Astrocyte of the hippocampus (primary cell): ENCODE results near the gene GRIK1.
A peak's percentile ranks its signal among the peaks of the same experiment; 100 is the strongest.

Experiments used
- DNase-seq: peaks from one replicate; pipeline ENCODE4 v3.0.0; 2011; ENCODE audit warnings: low read depth, low spot score

Gene GRIK1

DNA sequence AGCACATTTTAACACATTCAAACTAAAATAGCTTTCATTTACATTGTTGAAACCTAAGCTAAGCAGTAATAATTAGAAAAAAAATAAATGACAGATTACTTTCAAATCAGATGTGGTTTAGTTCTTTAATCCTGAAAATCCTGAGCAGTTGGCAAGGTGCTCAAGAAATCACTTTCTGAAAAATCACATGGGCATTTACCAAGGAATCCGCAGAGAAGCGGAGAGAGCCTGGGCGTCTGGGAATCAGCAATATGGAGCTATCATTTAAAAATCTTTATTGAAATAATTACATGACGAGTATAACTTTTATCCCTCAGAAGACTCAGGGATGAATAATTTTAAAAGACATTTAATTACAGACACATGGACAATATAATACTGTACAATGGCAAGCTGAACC is 30.2 kb downstream of the GRIK1 start:
- no peak for DNase-seq

DNA sequence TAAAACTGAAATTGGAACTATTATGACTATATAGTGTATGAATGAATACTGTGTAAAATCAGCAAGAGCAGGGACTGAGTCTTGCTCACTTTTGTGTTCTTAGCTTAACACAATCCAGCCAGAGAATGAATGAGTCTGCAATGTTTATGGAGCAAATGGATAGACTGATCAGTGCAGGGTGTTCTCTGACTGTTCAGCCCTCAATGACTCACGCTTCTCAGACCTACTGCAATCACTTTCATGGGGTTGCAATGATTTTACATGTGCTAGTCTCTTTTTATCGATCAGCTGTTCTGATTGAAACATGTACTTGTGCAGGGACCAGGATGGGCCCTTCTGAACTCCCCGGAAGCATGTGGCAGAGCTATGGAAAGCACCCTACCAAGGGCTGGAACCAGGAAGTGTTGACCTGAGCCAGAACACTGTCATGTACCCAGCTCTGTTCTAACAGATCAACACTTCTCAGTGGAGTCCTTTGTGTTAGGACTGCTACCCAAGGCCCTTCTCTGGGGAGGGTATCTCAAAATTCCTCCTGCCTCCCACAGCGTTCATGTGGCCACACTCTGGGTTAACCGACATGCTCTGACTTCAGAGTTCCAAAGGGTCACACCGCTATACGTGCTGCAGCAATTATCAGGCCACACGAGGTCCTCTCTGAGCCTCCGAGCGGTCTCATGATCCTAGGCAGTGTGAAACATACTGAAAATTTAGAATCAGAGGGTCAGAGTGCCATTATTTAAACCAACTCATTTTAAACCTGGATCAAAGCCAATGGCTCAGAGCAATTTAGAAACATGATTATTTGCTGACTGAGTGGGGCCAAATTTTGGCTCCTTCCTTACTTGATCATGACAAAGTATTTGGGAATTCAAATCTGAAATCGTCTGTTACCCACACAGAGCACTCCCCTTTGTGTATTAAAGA is 35.2 kb downstream of the GRIK1 start:
- DNase-seq, result peak; percentile 12

DNA sequence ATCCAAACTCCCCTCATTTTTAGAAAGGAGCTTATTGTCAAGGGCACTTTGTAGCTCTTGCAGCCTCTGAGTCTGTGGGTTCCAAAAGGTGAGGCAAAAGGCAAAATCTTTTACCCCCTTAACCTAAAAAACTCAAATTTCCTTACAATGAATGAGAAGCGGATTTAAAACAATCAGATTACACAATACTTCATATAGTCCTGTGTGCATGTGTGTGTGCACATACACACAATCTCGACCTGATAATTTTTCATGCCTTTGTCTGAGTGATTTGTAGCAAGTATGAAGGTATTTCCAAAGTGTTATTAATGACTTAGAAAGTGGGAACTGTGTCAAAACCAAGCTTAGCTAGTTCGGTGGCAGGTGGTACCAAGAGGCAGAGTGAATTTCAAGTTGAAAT is 42.9 kb downstream of the GRIK1 start:
- no peak for DNase-seq

DNA sequence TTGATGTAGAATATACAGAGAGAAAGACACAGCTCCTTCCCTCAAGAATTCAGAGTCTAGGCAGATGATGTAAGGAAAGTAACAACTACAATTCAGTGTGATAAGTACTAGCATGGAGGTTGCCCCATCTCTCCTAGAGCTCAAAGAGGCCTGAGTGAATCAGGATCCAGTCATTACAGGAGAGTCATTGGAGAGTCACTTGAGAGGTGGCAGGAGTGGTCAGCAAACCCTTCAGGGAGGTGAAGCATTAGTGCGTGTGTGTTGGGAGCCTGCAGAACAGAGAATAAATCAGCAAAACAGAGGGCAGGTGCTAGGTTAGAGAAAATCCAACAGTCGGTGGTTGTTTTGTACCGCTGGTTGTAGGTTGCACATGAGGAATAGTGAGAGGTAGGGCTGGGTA is 46.1 kb downstream of the GRIK1 start:
- no peak for DNase-seq

DNA sequence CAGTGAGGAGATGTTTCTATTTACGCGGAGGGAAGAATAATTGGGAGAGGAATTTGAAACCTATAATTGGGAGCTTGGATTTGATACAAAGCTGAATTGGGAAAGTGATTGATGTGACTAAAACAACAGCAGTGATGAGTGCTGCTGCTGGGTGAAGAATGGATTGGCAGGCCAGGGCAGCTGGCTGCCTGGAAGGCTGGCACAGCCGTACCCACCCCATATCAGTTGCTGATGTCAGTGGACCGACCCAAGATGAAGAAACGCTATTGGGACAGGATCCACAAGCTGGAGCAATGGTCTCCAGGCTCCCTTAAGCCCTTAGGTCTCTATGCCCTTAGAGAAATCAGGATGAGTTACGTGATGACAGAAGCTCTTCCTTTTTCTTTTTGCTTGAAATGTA is 47.4 kb downstream of the GRIK1 start:
- DNase-seq, result no peak

DNA sequence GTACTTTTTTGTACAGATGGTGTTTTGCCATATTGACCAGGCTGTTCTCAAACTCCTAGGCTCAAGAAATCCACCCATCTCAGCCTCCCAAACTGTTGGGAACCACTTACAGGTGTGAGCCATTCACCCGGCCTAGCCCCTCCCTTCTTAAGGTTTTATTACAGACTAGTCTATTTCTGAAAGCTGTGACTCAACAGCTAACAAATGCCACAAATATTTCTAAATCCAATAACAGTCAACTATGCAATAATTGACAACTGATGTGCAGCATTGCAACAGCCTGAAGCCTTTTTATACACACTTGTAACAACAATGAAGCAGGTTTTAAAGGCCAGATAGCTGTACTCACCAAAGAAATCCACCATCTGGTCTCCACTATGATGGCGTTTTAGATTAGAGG is 51.4 kb downstream of the GRIK1 start:
- DNase-seq, result peak; percentile 2

DNA sequence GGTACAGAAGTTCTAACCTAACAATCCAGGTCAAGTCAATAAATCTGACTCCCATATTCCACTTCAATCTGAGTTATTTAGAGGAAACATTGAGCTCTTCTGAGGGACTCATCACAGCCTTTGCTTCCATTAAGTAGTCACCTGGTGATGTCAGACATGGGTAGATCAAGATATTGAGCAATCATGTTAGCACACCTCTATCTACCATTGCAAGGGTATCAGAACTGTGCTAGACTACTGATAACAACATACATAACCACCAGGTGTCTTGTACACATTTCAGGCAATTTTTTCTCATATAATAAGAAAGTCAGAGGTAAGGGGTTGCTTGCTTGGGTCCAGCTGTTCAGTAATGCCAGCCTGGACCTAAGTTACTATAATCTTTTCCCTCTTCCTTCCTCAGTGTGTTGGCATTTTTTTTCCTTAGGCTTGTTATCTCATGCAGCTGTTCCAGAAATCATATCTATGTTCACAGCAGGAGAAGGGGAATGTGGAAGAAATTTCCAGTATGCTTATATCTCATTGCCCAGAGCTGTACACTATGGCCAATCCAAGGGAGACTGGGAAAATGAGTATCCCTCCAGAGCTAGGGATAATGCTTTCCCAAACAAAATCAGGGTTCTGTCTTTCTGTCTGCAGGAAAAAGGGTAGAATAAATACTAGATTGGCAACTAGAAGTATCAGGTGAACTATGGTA is 52.3 kb downstream of the GRIK1 start:
- DNase-seq, result no peak

DNA sequence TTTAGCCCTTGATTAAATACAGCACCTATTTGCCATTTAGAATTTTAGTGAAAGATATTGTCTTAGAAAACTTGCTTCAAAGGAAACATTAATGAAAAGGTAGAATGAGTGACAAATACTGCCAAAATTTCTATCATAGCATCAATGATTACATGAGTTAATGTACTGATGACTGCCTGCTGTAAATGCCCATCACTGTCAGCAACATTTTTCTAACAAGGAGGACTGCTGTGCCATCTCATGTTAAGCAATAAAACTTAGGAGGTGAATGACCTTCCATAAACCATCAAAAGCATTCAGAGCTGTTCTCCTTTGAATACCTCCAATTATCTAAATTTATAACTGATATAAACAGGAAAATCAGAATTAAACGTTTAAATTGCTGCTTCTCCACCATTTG is 54.3 kb downstream of the GRIK1 start:
- DNase-seq, result no peak

DNA sequence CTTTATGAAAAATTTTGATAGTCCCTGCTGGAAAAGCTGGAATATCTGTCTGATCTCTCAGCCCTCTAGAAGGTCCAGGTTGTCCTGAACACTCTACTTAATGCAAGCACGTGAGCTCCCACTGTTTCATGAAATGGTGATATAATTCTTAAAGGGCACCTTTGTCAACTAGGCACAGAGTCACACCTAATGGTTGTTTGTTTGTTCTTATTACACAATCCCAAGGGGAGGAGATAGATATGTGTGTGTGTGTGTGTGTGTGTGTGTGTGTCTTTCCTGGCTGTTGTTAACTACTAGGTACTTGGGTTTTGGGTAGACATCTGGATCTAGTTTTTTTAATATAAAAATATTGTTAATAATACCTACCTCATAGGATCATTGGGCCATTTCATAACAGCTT is 63.9 kb downstream of the GRIK1 start:
- no peak for DNase-seq

DNA sequence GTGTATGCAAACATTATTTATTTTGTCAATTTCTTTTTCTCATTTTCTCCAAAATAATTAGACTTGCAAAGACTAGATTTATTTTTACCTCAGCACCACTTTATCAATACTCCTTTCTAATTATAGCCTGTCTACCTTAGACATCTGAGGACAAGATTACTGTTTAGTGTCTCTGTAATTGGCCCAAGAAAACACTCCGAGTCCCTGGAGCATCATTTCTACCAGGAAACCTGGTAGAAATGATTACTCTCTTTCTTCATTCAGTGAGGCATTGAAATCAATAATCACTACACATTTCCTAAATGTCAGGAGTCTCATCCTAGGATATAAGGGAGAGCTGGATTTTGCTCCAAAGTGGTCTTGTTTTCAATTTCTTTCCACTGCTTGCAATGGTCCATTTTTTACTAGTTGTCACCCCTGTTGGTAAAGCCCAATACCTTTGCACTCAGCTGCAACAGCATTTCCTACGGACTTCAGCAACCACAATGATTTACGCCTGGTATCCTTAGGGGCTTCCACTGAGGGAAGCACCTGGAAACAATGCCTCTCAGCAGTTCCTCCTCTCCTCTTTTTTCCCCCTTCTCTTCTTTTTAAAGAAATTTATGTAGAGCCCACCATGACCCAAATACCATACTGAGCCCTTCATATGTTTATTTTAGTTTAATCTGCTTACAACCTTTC is 64.6 kb downstream of the GRIK1 start:
- no peak for DNase-seq

DNA sequence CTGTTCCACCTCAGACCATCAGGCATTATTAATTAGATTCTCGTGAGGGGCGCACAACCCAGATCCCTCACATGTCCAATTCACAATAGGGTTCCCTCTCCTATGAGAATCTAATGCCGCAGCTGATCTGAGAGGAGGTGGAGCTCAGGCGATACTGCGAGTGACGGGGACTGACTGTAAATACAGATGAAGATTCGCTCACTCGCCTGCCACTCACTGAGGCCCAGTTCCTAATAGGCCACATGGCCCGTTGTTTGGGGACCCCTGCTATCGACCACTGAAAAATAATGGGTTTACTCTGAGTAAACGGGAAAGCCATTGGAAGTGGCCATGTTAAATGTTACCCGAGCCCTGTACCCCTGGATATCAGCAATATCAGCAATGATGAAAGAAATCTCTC is 65.9 kb downstream of the GRIK1 start:
- DNase-seq, result no peak

DNA sequence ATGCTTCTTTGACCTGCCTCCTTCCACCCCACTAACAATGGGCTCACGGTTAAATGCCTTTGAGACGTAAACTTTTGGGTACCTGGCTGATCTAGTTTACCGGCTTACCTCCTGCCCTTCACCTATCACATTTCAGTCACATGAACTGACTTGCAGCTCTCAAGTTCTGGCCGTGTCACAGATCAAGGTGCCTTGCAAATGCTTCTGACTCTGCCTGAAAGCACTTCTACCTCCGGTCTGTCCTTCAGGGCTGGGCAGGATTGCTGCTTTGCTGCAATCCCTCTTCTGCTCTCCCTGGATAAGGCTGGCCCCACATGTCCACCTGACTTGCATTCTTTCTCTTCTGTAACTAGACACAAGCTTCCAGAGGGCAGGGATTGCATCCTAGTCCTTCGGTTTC is 69.0 kb downstream of the GRIK1 start:
- no peak for DNase-seq

DNA sequence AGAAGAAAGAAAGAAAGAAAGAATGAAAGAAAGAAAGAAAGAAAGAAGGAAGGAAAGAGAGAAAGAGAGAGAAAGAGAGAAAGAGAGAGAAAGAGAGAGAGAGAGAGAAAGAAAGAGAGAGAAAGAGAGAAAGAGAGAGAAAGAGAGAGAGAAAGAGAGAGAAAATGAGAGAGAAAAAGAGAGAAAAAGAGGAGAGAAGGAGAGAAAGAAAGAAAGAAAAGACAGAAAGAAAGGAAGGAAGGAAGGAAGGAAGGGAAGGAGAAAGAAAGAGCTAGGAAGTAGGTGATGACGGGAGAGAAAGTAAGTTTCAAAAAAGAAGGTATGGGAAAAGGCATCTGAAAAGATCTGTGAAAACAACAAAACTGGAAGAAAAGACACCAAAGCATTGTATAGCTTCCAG is 72.0 kb downstream of the GRIK1 start:
- no peak for DNase-seq

DNA sequence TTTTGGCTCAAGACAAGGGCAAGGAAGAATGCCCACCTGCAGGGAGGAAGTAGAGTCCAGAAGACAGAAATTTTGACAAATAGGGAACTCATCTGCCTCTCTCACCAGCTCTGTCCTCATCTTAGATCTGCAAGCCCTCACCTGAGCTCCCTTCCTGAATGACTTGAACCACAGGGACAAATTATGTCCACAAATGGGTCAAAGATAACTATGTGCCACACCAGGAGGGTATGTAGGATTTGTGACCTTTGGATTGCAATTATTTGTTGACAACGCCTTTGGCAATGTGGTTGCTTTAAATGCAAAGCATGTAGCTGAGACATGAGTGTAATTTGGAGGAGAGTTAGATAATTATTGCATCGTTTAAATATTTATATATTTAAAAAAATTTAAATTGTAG is 79.5 kb downstream of the GRIK1 start:
- no peak for DNase-seq

DNA sequence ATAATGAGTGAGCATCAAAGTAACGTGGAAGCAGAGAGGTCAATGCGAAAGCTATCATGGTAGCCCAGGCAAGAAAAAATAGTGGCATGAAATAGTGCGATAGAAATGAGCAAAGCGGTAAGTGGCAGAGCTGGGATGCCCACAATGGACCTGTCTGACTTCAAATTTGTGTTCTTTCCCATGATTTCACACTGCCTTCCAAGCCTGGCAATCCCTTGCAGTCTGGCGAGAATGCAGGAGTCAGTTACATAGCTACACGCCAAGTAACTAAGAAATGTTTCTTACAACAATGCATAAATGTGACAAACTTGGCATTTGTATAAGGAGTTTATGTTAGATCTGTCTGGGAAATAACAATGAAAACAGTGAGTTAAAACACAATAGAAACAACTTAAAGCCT is 82.6 kb downstream of the GRIK1 start:
- DNase-seq, result no peak

DNA sequence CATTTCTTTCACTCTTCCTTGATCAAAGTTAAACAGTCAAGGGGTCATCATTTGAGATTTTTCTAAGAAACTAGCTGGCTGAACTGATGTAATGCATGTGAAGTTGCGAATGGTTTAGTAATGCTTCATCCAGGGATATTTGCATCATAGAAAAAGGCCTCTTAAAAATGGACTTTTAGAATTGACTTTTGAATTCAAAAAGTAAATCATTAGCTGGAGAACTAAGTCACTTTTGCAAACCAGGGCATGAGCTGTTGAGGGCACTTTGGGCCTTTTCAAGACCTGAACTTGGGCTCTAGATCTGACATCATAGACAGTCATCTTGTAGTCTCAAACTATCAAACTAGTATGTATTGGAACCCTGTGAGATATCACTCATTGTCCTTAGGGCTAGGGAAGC is 85.0 kb downstream of the GRIK1 start:
- DNase-seq, result no peak

DNA sequence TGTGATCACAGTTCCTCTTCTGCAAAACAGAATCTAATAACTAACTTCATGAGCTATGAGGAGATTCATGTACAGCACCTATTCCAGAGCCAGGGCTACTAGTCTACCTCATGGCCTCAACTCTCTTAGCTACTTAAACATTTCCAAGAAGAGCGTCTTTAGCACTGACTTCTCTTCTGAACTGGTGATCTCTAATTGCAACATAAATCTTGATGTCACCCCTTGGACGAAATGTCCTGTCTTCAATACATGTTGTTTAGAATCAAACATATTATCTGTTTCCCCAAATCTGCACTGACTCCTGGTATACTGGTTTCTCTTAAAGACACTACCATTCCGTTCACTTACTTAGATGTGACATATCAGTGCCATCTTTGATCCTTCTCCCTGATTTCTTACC is 88.2 kb downstream of the GRIK1 start:
- DNase-seq, result no peak

DNA sequence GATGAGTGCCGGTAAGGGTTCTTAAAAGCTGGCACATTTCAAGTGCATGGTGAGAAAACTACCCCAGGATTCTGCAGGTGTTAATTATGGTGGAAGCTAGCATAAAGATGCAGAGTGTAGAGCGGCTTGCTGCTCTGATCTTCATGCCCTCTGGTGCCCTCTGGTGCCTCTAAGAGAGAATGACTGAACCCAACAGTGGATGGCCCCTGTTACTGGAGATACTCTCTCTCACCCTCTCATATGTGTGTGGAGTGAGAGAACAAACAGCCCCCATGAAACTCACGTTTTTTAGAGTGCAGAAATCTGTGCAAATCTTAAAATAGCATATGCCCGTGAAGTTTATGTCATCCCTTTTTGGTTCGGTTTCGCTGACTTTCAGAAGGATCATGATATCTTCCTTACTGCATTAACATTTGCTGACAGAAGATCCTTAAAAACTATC is 90.0 kb downstream of the GRIK1 start:
- DNase-seq, result peak; percentile 80

DNA sequence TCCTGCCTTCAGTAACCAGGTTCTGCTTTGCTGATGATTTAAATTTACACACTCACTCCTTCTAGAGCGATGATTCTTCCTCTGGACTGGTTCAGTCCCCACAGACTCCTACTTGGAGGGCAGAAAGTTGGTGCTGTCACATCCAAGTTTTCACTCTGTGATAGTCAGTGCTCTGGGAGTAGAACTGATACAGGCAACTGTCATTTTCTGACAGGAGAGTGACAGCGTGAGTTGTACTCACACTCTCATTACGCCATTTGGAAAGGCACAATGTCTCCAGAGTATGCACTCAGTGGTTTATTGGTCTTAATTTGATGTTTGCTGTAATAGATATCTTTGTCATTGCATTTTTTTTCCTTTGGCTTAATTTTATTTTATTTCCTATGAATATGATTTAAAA is 96.0 kb downstream of the GRIK1 start:
- no peak for DNase-seq

DNA sequence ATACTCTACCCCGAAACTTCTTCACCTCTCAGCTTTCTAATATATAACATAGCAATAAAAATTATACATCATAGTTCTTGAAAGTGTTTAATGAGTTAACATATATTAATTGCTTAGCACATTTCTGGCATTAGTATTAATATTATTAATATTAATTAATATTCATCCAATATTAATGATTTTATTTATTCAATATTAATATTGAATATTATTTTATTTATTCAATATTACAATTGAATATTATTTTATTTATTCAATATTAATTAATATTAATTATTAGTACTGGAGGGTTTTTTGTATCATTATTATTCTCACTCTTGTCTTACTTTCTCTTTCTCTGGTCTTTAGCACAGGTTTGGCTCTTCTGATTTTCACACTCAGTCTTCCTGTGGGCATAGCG is 105.2 kb downstream of the GRIK1 start:
- DNase-seq, result no peak

DNA sequence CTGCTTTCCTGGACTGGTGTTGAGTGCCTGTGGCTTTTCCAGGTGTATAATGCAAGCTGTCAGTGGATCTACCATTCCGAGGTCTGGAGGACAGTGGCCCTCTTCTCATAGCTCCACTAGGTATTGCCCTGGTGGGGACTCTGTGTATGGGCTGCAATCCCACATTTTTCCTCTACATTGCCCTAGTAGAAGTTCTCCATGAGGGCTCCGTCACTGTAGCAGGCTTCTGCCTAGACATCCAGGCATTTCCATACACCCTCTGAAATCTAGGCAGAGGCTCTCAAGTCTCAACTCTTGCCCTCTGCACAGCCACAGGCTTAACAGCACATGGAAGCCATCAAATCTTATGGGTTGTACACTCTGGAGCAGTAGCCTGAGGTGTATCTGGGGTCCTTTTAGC is 107.6 kb downstream of the GRIK1 start:
- DNase-seq, result no peak

DNA sequence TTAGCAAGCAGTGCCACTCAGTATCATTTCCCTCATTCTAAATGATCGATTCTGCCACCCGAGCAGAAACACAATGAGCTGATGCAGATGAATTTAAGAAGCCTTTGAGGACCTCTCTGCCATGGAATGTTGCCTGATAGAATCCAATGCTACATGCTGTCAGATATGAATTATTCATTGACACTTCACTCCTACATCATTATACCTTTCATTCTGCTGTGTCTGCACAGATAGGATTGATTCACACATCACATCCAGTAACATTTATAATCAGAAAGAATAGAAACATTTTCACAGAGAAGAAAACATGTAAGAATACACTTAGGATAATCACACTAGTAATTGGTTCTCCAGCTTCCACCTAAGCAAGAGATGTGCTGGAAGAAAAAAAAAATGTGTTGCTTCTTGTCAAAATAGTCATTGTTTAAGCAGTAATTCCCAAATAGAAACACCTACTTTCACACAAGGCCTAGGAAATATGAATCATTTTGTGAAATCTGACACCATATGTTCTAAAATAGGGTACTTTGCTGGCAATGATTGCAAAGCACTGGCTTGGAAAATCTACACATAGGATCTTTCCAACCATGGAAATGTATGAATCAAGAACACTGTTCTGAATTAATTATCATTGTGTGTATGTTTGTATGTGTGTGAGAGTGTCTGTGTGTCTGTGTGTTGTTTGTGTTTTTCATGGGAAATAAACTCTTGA is 110.1 kb downstream of the GRIK1 start:
- DNase-seq, result no peak
